GM18499 (cell line): ENCODE measurements around the gene ASCC3.

Experiments
- ATAC-seq: cut with Tn5 transposase; IDR thresholded peaks from one replicate; pipeline ENCODE4 v1.9.1; 2021; ENCODE audit warnings: moderate number of reproducible peaks; ENCODE audit not compliant: insufficient read depth, unreplicated experiment

ASCC3 gene

DNA sequence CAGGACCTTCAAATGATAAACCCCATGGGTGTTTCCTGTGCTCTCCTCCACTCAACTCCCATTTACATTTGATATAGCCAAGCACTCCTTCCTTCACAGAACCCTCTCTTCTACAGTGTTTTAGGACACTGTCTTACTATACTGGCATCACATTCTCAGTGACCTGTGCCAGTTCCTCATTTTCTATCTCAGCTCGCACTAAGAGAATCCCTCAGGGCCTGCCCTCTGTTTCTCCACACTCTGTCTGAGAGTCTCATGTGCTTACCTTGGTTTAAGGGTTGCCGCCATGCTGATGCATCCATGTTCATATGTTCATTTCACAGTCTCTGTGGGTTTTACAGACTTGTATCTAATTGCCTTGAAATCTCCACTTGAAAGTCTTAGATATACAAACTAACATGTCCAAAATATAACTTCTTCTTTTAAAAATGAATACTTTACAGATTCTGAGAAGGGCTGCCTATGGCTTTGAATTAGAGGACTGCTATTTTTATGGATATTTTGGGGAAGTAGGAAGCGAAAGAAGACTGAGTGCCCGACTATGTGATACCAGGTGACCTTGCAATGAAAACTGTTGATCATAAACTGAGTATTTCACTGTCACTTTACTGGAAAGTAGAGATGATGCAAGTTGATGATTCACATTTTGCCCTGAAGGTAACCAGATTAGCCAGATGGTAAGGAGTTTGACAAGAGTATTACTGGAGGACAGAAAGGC is 263.3 kb downstream of the ASCC3 start:
- ATAC-seq: no peak

DNA sequence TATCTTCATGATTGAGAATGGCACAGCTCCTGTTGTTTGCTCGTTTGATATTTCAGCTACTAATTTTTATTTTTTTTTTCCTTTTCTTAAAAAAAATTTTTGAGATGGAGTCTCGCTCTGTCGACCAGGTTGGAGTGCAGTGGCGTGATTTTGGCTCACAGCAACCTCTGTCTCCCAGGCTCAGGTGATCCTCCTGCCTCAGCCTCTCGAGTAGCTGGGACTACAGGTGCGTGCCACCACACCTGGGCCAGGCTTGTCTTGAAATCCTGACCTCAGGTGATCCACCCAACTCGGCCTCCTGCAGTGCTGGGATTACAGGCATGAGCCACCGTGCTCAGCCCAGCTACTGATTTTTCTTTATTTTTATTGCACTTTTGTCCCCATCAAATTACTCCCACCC is 266.2 kb downstream of the ASCC3 start:
- ATAC-seq: no peak

DNA sequence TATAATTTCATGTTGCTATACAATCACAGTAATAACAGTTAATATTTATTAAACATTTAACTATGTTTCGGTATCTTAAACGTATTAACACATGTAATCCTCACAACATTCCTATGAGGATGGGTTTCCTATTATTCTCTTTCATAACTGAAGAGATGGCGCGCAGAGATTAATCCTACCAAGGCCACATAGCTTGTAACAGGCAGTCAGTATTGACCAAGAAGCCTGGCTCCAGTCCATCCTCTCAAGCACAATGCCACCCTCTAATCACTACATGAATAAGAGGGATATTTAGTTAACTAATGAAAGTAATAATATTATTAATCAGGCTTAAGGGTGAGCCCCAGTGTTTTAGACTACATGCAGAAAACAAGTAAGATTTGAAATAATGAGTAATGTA is 266.7 kb downstream of the ASCC3 start:
- ATAC-seq: no peak

GRCh38 chr6:100613656-100614055 is 267.5 kb downstream of the ASCC3 start:
- ATAC-seq: no peak

- ATAC-seq: no peak
Measured at GRCh38 chr6:100612094-100612493, 269.0 kb downstream of the ASCC3 start.

- no peak for ATAC-seq
Measured at GRCh38 chr6:100599088-100599770, 281.9 kb downstream of the ASCC3 start.

DNA sequence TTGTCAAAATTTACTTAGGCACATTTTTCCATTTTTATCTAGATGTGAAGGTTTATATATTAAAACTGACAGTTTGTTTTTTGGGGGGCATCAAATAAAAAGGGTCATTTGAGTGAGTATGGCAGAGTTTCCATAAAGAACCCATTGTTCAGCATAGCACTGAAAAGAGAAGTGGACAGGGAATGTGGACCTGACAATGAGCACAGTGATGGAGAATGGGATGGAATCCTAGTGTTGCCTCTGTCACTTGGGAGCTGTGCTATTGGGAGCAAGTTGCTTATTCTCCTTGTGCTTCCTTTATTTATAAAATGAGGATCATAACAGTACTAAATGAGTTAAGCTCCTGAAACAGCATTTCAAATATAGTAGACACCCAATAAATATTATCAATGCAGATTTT is 285.7 kb downstream of the ASCC3 start:
- ATAC-seq: no peak

DNA sequence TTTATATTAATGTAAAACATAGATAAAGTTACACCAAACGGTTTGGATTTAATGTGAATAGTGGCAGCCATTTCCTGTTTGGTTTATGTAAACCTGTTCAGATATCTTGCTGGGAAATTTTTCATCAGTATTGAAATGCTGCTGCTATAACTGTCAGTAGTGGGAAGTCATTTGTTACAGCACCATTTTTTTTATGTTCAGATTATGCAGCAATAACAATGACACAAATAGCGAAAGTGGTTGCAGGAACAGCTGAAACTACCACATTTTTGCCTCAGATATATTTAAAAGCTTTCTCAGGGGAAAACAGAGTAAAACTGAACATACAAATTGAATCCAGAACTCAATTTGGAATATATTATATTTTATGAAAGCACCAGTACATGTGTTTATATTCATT is 287.6 kb downstream of the ASCC3 start:
- no peak for ATAC-seq

DNA sequence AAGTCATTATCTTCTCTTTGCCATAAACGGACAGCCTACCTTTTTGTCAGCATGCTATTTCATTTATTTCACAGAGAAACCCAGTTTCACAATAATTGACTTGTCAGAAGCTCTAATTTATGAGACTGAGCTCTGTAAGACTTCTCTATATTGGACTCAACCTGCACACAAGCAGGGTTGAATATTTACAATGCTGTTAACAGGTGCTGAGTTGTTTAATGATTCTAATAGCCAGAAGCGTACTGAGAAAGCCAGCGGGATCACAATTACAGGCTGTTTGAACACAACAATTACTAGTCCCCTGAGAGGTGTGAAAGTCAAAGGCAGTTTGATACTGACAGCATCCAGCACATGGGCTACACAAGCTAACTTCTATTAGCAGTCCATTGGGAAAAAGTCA is 288.2 kb downstream of the ASCC3 start:
- ATAC-seq: no peak

GRCh38 chr6:100577425-100577824 is 303.7 kb downstream of the ASCC3 start:
- ATAC-seq: no peak

- no peak for ATAC-seq
Measured at GRCh38 chr6:100575921-100576320, 305.2 kb downstream of the ASCC3 start.

GRCh38 chr6:100574836-100575235 is 306.3 kb downstream of the ASCC3 start:
- no peak for ATAC-seq

DNA sequence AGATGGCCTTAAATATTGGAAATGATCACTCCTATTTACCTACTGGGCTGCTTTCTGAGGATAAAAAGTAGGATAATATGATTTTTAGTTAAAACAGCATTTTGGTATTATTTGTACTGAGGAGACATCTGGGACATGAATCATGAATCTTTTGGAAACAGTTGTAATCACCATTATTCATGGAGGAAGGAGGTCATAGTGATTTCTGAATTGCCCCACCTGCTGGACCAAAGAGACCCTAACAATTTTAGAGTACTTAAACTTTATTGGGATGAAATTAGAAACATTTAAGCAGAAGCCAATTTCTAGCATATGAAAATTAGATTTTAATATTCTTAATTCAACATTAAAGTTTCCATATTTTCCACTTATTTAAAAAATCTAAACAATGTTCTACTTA is 308.0 kb downstream of the ASCC3 start:
- ATAC-seq: no peak

GRCh38 chr6:100568255-100568654 is 312.9 kb downstream of the ASCC3 start:
- no peak for ATAC-seq

DNA sequence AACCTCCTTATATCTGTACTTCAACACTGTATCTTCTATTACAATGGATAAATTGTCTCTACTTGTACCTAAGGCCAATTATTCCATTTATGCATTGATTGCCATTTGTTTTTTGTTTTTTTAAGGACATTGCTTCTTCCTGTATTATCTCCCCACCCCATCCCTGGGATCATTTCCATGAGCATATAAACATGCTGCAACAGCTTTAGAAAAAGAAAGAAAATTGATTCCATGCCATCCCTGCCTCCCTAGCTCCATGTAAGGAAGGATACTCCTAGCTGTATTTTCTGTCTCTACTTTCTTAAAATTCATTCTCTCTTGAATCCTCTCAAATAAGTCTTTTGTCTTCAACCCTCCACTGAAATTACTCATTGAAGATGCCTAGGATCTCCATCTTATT is 314.6 kb downstream of the ASCC3 start:
- ATAC-seq: no peak

GRCh38 chr6:100565439-100566104 is 315.6 kb downstream of the ASCC3 start:
- ATAC-seq: no peak

- no peak for ATAC-seq
Measured at GRCh38 chr6:100559859-100560258, 321.3 kb downstream of the ASCC3 start.

- no peak for ATAC-seq
Measured at GRCh38 chr6:100554228-100554627, 326.9 kb downstream of the ASCC3 start.

DNA sequence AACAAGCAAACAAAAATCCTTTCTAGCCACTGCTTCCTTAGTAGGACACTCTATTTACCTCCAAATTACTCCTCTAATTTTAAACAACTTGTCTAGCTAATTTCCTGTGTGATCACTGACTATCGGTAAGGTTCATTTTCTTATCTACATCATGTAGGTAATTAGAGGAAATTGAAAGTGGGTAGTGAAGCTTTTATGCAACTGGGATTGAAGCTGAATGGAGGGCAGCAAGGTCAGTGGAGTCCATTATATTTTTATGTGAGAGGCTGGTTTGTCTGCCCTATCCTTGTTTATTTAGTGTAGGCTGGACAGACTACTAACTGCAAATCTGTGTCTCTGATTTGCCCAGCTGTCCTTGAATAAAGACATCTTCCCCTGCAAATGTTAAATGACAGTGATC is 327.9 kb downstream of the ASCC3 start:
- no peak for ATAC-seq

GRCh38 chr6:100549406-100550167 is 331.5 kb downstream of the ASCC3 start:
- no peak for ATAC-seq

GRCh38 chr6:100538086-100538485 is 343.0 kb downstream of the ASCC3 start:
- no peak for ATAC-seq
